ENCODE results near the gene RYR1.
A peak's percentile ranks its signal among the peaks of the same experiment; 100 is the strongest.

RYR1 gene

GRCh38 chr19:38597075-38597474, 163.6 kb downstream of the RYR1 start (continued):
- TF ChIP-seq PATZ1 (tag by site-specific recombination; IDR thresholded peaks at IDR 0.05) = no peak
- TF ChIP-seq BCL11B (tag by site-specific recombination; IDR thresholded peaks at IDR 0.05; ENCODE audit: low read depth) = no peak
- no peak for TF ChIP-seq AEBP2 (tag by site-specific recombination; IDR thresholded peaks at IDR 0.05; ENCODE audit: borderline replicate concordance)
- no peak for TF ChIP-seq ZNF548 (tag by site-specific recombination; IDR thresholded peaks at IDR 0.05)
- TF ChIP-seq ZFP37 (tag by site-specific recombination; IDR thresholded peaks at IDR 0.05) = no peak
- TF ChIP-seq ZNF629 (tag by site-specific recombination; IDR thresholded peaks at IDR 0.05) = no peak
- no peak for TF ChIP-seq ZNF10 (tag by site-specific recombination; IDR thresholded peaks at IDR 0.05)
- TF ChIP-seq ZSCAN30 (tag by site-specific recombination; IDR thresholded peaks at IDR 0.05) = no peak
- TF ChIP-seq ZBTB6 (tag by site-specific recombination; IDR thresholded peaks at IDR 0.05) = no peak
- TF ChIP-seq SP3 (tag by site-specific recombination; IDR thresholded peaks at IDR 0.05) = no peak
- no peak for TF ChIP-seq SCRT2 (tag by site-specific recombination; IDR thresholded peaks at IDR 0.05)
- no peak for TF ChIP-seq ZNF138 (tag by site-specific recombination; IDR thresholded peaks at IDR 0.05; ENCODE audit: borderline replicate concordance)
- TF ChIP-seq KLF10 (tag by site-specific recombination; IDR thresholded peaks at IDR 0.05) = no peak
- no peak for TF ChIP-seq GLI2 (tag by site-specific recombination; IDR thresholded peaks at IDR 0.05; ENCODE audit: borderline replicate concordance, low read depth)
- TF ChIP-seq ZNF549 (tag by site-specific recombination; IDR thresholded peaks at IDR 0.05) = no peak

DNA sequence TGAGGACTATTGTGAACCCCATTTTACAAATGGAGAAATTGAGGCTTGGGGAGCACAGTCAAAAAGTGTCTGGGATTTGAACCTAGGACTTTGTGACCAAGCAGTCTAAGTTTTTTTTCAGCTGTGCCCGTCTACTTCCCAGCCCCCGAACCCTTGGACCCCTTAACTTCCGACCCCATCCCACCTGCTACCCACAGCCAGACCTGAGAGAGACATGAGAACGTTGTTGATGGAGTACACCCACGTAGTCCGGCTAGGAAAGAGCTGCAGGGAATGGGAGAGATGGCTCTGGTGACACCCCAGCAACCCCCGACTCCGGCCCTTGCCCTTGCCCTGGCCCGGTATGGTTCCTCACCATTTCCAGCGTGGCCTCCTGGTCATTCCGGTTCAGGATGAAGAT, 166.2 kb downstream of the RYR1 start:
- H3K36me3 ChIP-seq (ENCODE audit: control insufficient read depth in 2 of 2, insufficient read depth in 1 of 2, low read length in 2 of 2) = peaks cover 0 to 8% of the 10 kb centered on the region in 2 experiments; a peak in 1 of 3 replicates
- CTCF ChIA-PET = interaction anchor here (0.7 kb wide), 1 partner anchor 333 kb away, joined by 4 read pairs; no protein-coding TSS in a partner anchor

More for the DNA sequence above, 166.2 kb downstream of the RYR1 start:
- POLR2A ChIA-PET = interaction anchor here (1.4 kb wide), 1 partner anchor 19 kb away, joined by 4 read pairs; the partner anchor contains the start of gene EIF3K
- peaks cover 12% of the 10 kb centered on the region for H3K4me1 ChIP-seq (ENCODE audit: control insufficient read depth, insufficient read depth, low read length)
- no peak overlapping the region for H3K4me3 ChIP-seq (ENCODE audit: low read depth, low read length)
- H3K27ac ChIP-seq (ENCODE audit: extremely low read depth, low read depth, low read length) = no peak overlapping the region
- TF ChIP-seq, protein P1, sequence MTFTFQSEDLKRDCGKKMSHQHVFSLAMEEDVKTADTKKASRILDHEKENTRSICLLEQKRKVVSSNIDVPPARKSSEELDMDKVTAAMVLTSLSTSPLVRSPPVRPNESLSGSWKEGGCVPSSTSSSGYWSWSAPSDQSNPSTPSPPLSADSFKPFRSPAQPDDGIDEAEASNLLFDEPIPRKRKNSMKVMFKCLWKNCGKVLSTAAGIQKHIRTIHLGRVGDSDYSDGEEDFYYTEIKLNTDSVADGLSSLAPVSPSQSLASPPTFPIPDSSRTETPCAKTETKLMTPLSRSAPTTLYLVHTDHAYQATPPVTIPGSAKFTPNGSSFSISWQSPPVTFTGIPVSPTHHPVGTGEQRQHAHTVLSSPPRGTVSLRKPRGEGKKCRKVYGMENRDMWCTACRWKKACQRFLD (tag by site-specific recombination; IDR thresholded peaks at IDR 0.05) = no peak
- TF ChIP-seq ZFHX2 (tag by site-specific recombination; conservative IDR thresholded peaks at IDR 0.05) (peak; percentile 66), EGR2 (tag by site-specific recombination; IDR thresholded peaks at IDR 0.05; ENCODE audit: low read depth) (peak; percentile 89), ZNF324 (tag by site-specific recombination; IDR thresholded peaks at IDR 0.05) (no peak)
- TF ChIP-seq, protein P2, sequence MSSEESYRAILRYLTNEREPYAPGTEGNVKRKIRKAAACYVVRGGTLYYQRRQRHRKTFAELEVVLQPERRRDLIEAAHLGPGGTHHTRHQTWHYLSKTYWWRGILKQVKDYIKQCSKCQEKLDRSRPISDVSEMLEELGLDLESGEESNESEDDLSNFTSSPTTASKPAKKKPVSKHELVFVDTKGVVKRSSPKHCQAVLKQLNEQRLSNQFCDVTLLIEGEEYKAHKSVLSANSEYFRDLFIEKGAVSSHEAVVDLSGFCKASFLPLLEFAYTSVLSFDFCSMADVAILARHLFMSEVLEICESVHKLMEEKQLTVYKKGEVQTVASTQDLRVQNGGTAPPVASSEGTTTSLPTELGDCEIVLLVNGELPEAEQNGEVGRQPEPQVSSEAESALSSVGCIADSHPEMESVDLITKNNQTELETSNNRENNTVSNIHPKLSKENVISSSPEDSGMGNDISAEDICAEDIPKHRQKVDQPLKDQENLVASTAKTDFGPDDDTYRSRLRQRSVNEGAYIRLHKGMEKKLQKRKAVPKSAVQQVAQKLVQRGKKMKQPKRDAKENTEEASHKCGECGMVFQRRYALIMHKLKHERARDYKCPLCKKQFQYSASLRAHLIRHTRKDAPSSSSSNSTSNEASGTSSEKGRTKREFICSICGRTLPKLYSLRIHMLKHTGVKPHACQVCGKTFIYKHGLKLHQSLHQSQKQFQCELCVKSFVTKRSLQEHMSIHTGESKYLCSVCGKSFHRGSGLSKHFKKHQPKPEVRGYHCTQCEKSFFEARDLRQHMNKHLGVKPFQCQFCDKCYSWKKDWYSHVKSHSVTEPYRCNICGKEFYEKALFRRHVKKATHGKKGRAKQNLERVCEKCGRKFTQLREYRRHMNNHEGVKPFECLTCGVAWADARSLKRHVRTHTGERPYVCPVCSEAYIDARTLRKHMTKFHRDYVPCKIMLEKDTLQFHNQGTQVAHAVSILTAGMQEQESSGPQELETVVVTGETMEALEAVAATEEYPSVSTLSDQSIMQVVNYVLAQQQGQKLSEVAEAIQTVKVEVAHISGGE (tag by site-specific recombination; conservative IDR thresholded peaks at IDR 0.05; ENCODE audit: low read depth) = no peak
- H3K9me3 ChIP-seq (ENCODE audit: control insufficient read depth, insufficient read depth, low read depth, low read length) = no peaks in the 10 kb centered on the region

All from HEK293 (cell line).